Ishikawa (cell line): Measurements from ENCODE around the gene MED20.

Experiments
- CEBPB ChIP-seq: IDR thresholded peaks from 2 replicates; pipeline ENCODE4 v1.6.1; 2012
- CREB1 ChIP-seq: IDR thresholded peaks from 2 replicates; pipeline ENCODE4 v1.6.1; 2012; ENCODE audit warnings: low read depth
- EGR1 ChIP-seq: IDR thresholded peaks from 2 replicates; pipeline ENCODE4 v1.6.1; 2012
- EP300 ChIP-seq: IDR thresholded peaks from 2 replicates; pipeline ENCODE4 v1.6.1; 2012; ENCODE audit warnings: borderline replicate concordance
- FOXM1 ChIP-seq: IDR thresholded peaks from 2 replicates; pipeline ENCODE4 v1.6.1; 2012; ENCODE audit warnings: low read depth, borderline replicate concordance
- MAX ChIP-seq: IDR thresholded peaks from 2 replicates; pipeline ENCODE4 v1.6.1; 2012
- NFIC ChIP-seq: IDR thresholded peaks from 2 replicates; pipeline ENCODE4 v1.6.1; 2012
- RAD21 ChIP-seq: IDR thresholded peaks from 2 replicates; pipeline ENCODE4 v1.6.1; 2012; ENCODE audit warnings: low read depth
- REST ChIP-seq: IDR thresholded peaks from 2 replicates; pipeline ENCODE4 v1.6.1; 2012; ENCODE audit warnings: low read depth, mild to moderate bottlenecking
- TAF1 ChIP-seq: IDR thresholded peaks from 2 replicates; pipeline ENCODE4 v1.6.1; 2012; ENCODE audit warnings: low read depth, mild to moderate bottlenecking
- TCF12 ChIP-seq: IDR thresholded peaks from 2 replicates; pipeline ENCODE4 v1.6.1; 2012; ENCODE audit warnings: low read depth
- TEAD4 ChIP-seq: IDR thresholded peaks from 2 replicates; pipeline ENCODE4 v1.6.1; 2012
- USF1 ChIP-seq: IDR thresholded peaks from 2 replicates; pipeline ENCODE4 v1.6.1; 2012
- YY1 ChIP-seq: IDR thresholded peaks from 2 replicates; pipeline ENCODE4 v1.6.1; 2012; ENCODE audit warnings: low read depth
- ZBTB7A ChIP-seq: IDR thresholded peaks from 2 replicates; pipeline ENCODE4 v1.6.1; 2012; ENCODE audit warnings: low read depth

MED20 gene

GRCh38 chr6:41871691-41872090, 49.2 kb downstream of the MED20 start:
- no peak for TF ChIP-seq MAX
- TF ChIP-seq CREB1: no peak
- no peak for TF ChIP-seq TAF1
- TF ChIP-seq USF1: no peak
- no peak for TF ChIP-seq CEBPB
- no peak for TF ChIP-seq ZBTB7A
- no peak for TF ChIP-seq TCF12
- TF ChIP-seq TEAD4: no peak
- no peak for TF ChIP-seq EP300
- TF ChIP-seq FOXM1: no peak
- no peak for TF ChIP-seq EGR1
- TF ChIP-seq YY1: no peak
- TF ChIP-seq NFIC: no peak
- TF ChIP-seq REST: no peak
- no peak for TF ChIP-seq RAD21

GRCh38 chr6:41859356-41859755, 61.6 kb downstream of the MED20 start:
- no peak for TF ChIP-seq NFIC
- TF ChIP-seq MAX: no peak
- TF ChIP-seq YY1: no peak
- no peak for TF ChIP-seq REST
- TF ChIP-seq ZBTB7A: no peak
- no peak for TF ChIP-seq EGR1
- TF ChIP-seq CREB1: no peak
- TF ChIP-seq USF1: no peak
- no peak for TF ChIP-seq TAF1
- TF ChIP-seq FOXM1: no peak
- no peak for TF ChIP-seq CEBPB
- no peak for TF ChIP-seq TEAD4
- no peak for TF ChIP-seq EP300
- no peak for TF ChIP-seq TCF12
- no peak for TF ChIP-seq RAD21

GRCh38 chr6:41858703-41859102, 62.2 kb downstream of the MED20 start:
- TF ChIP-seq RAD21: no peak
- no peak for TF ChIP-seq ZBTB7A
- TF ChIP-seq TCF12: no peak
- TF ChIP-seq EGR1: no peak
- no peak for TF ChIP-seq REST
- no peak for TF ChIP-seq TEAD4
- no peak for TF ChIP-seq FOXM1
- TF ChIP-seq CEBPB: no peak
- TF ChIP-seq YY1: no peak
- TF ChIP-seq CREB1: no peak
- no peak for TF ChIP-seq TAF1
- TF ChIP-seq NFIC: no peak
- no peak for TF ChIP-seq MAX
- no peak for TF ChIP-seq USF1
- no peak for TF ChIP-seq EP300
